NCI-H1417 treated with DMSO at 0.1 percent for 48 hours (cell line): ENCODE measurements around the gene KIAA0232.

Experiments
- DNase-seq: peaks from one replicate; lab custom pipeline; 2025; lab: John Stamatoyannopoulos, UW

KIAA0232 gene

GRCh38 chr4:6920171-6920570, 137.6 kb downstream of the KIAA0232 start:
- DNase-seq, result no peak

DNA sequence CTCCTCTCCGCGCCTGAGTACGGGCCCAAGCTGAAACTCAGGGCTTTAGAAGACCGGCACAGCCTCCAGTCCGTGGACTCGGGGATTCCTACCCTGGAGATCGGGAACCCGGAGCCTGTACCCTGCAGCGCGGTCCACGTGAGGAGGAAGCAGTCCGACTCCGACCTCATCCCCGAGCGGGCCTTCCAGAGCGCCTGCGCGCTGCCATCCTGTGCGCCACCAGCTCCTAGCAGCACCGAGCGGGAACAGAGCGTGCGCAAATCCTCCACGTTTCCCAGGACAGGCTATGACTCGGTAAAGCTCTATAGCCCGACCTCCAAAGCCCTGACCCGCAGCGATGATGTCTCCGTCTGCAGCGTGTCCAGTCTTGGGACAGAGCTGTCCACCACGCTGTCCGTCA, 141.0 kb downstream of the KIAA0232 start:
- DNase-seq, result no peak

DNA sequence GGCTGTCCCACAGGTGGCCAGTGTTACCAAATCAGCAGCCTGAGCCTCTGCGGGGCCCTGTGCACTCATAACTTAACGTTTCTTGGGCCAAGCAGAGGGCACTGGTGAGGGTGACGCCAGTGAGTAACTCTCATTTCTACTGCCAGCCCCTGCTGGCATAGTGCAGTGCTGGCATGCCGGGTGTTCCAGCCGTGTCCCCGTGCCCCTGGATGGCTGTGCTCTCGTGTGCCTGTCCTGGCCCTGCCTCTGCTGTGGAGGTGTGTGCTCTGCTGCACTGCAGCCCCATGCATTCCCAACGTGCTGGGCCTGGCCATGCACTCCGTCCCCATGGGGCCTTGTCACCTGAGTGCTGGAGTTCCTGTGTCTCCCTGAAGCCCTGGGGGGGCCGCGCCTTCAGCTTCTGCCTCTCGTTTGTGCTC, 141.8 kb downstream of the KIAA0232 start:
- no peak for DNase-seq

DNA sequence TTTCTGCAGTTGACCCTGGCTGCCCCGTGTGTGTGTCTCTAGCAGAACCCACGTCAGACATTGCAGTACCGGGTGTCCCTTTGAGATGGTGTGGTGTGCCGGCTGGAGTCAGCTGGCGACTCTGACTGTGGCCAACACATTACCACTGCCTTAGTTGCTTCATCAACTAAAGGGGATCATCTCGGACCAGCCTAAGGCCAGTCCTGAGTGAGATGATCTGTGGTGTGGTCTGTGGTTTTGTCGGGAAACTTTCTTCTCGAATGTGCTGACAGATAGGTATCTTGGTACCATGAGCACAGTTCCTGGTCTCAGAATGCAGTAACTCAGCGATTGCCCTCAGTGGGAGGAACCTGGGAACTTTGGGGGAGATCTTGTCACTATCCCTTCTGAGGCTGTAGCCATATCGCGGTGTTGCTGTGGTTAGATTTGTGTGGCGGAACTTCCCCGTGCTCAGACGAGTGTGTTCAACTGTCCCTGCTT, 142.9 kb downstream of the KIAA0232 start:
- DNase-seq, result no peak

GRCh38 chr4:6926081-6926480, 143.6 kb downstream of the KIAA0232 start:
- DNase-seq, result no peak

- no peak for DNase-seq
Observed at GRCh38 chr4:6926681-6927478, 144.4 kb downstream of the KIAA0232 start.

GRCh38 chr4:6928081-6928480, 145.6 kb downstream of the KIAA0232 start:
- DNase-seq, result no peak

GRCh38 chr4:6929339-6929811, 146.8 kb downstream of the KIAA0232 start:
- DNase-seq, result no peak

GRCh38 chr4:6929812-6930464, 147.4 kb downstream of the KIAA0232 start:
- no peak for DNase-seq

DNA sequence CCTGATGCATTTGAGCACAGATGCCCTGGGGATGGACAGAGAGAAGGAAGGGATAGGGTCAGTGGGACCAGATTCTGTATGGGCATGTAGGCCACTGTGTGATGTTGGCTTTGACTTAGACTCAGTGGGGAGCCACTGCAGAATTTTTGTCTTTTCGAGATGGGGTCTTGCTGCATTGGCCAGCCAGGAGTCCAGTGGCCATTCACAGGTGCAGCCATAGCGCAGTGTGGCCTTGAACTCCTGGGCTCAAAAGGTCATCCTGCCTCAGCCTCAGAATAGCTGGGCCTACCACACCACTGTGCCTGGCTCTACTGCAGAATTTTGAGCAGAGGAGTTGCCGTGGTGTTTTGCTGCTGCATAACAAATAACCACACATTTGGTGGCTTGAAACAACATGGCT, 149.9 kb downstream of the KIAA0232 start:
- DNase-seq, result no peak

GRCh38 chr4:6932918-6933317, 150.4 kb downstream of the KIAA0232 start:
- no peak for DNase-seq
